Measurements from ENCODE around the gene SH3BGRL.

DNA sequence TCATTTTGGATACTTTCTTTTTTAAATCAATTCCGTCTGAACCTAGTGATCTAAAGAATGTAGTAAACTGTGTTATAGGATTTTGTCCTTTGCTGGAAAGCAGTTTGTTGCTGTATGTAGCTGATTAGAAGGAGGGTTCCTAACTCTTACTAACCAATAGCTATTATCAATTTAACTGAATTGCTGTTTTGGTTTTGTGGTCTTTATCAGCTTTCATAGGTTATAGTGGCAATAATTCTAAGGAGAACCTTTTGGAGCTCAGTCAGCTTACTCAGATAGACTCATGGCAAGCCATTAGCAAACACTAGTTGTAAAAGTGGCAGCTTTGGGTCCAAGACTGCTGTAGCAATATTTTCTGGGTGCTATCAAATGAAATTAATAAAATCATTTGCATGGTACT lies 29.6 kb downstream of the SH3BGRL start:
- TF ChIP-seq, protein P1, sequence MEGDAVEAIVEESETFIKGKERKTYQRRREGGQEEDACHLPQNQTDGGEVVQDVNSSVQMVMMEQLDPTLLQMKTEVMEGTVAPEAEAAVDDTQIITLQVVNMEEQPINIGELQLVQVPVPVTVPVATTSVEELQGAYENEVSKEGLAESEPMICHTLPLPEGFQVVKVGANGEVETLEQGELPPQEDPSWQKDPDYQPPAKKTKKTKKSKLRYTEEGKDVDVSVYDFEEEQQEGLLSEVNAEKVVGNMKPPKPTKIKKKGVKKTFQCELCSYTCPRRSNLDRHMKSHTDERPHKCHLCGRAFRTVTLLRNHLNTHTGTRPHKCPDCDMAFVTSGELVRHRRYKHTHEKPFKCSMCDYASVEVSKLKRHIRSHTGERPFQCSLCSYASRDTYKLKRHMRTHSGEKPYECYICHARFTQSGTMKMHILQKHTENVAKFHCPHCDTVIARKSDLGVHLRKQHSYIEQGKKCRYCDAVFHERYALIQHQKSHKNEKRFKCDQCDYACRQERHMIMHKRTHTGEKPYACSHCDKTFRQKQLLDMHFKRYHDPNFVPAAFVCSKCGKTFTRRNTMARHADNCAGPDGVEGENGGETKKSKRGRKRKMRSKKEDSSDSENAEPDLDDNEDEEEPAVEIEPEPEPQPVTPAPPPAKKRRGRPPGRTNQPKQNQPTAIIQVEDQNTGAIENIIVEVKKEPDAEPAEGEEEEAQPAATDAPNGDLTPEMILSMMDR (IDR thresholded peaks at IDR 0.05; ENCODE audit: borderline replicate concordance, extremely low read depth, low read length, poor library complexity, severe bottlenecking), result no peak
- TF ChIP-seq EZH2 (IDR thresholded peaks at IDR 0.05; ENCODE audit: borderline replicate concordance, low read depth, low read length, severe bottlenecking), result no peak
